ENCODE data around the gene ZDHHC8.
"Not testable (repeated sequence)": the region's sequence is repeated elsewhere in the genome, so short reads cannot be mapped to it uniquely, and the experiment has no call there.

ZDHHC8 gene

DNA sequence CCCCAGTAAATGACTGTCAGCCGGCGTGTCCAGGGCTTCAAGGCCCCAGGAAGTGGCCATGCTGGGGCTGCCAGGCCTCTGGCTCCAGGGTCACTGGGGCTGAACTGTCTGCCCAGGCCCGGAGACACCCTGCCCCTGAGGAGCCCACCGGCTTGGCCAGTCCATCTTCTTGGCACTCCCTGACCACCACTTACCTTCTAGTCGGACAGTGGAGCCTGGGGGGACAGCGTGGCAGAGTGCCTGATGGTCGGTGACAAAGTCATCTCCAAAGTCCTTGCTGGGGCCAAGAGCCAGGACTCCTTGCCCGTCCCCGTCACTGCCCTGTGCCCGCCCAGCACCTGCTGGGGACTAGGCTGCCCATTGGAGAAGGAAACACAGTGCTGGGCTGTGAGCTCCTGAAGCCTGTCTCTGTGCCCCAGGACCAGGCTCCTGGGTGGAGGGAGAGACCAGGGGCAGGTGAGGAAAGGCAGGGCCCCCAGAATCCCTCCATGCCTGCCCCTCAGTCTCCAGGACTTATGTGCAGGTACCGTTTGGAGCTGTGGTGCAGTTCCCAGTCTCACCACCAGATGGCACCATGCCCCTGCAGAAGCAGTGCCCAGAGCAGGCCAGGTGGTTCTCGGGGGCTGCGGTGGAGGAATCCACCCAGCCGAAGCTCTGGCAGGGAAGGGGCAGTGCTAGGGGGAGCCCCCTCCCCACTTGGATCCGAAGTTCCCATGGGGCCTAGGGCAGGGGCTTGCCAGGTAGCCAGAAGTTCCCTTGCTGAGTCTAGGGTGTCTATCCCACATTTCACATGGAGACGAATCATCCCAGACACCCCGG is 25.2 kb downstream of the ZDHHC8 start:
- DNase-seq: peak in 57 of 58 donors; percentile 19 to 93 (median 71)

DNA sequence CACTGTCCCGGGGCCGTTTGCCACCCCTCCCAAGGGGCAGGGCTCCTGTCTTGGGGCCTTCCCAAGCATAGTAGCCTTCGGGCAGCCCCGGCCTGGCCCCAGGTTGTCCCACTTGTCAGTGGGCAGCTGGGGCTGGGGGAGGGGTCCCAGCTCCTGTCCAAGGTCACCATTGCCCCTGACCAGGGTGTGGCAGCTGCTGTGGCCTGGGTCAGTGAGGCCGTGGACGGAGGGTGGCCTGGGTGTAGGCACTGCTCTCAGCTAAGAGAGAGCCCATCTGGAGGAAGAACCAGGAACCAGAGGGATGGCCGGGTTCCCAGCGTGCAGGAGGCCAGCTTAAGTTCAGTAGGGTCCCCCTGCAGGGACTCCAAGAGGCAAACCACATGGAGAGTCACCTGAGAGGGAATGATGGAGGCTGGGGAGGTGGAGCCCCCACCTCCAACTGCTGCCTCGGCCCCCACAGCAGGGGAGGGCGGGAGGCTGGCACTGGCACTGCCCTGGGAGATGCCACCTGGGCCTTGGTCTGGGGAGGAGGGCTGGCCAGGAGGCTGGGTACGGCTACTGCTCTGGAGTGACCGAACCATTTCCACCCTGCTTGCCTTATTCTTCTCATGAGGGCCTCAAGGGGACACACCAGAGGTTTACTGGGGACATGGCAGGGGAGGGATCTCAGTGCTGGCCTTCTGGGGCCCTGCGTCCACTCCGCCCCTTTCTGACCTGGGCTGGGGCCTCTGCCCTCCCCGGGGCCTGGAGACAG is 26.0 kb downstream of the ZDHHC8 start:
- no peak for DNase-seq

DNA sequence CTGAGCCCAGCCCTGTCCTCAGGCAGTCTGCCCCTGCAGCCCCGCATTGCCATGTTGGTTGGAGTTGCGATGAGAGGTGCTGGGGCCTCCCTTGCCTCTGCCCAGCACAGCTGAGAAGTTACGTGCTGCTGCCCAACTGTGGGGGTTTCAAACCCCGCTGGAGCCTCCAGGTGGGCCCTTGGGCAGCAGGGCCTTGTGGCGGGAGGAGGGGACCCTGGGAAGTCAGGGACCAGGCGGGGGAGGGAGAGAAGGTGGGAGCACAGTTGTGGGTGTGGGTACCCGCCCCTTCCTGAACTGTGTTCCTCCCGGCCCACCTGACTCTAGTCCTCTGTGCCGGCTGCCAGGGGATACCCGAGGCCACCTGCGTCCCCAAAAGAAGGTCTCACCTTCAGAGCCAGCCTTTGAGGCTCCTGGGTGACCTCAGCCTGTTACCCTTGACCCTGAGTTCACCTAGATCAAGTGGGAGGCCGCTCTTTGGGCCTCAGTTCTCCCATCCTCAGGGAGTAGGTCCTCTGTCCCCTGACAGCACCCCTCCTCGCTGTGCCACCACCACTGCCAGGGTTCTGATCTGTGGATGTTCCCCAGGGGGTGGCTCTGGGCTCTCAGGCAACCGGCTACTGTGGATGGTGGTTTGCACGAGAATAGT is 26.9 kb downstream of the ZDHHC8 start:
- DNase-seq: no peak

DNA sequence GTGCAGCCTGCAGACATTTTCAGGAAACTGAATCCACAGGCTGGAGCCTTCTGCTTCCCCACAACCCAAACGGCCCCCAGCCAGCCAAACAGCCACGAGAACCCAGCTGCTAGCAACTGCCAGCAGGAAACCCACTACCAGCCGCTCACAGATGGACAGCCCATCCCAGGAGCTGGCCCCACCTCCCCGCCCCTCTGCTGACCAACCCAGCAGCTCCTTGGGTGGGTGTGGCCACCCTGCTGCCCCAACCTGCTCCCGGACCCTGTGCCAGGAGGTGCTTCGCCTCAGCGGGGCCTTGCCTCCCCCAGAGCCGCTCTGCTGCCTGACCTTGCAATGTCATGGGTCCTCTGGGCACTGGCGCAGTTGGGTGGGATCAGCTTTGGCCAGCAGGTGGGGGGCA is 27.5 kb downstream of the ZDHHC8 start:
- no peak for DNase-seq

DNA sequence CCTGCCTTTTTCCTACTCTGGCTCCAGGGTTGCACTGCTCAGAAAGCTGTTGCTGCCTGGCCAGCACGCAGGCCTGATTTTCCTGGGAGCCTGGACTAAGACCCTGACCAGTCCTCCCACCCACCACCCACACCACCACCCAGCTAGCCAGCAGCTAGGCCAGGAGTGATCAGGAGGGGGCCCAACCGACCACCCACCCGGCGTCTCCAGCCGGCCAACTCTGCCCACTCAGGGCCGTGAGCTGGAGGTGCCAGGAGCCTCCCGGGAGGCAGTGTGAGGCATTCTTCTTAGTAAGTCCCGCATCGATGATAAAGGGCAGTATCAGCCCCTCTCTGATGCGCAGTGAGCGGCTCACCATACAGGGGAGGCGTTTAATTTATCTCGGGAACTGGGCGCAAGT is 27.9 kb downstream of the ZDHHC8 start:
- not testable (repeated sequence) for DNase-seq

DNA sequence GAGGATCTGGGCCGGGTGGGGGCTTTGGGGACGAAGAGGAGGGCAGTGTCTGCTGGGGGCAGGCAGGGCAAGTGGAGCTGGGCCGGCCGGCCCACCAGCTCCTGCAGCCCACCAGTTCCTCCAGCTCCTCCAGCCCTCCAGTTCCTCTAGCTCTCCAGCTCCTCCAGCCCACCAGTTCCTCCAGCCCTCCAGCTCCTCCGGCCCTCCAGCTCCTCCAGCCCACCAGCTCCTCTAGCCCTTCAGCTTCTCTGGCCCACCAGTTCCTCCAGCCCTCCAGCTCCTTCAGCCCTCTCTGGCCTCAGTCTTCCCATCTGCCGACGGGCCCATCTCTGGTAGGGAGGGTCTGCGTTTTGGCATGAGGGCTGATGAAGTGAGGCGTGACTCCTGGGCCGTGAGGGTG is 28.4 kb downstream of the ZDHHC8 start:
- DNase-seq: no peak

DNA sequence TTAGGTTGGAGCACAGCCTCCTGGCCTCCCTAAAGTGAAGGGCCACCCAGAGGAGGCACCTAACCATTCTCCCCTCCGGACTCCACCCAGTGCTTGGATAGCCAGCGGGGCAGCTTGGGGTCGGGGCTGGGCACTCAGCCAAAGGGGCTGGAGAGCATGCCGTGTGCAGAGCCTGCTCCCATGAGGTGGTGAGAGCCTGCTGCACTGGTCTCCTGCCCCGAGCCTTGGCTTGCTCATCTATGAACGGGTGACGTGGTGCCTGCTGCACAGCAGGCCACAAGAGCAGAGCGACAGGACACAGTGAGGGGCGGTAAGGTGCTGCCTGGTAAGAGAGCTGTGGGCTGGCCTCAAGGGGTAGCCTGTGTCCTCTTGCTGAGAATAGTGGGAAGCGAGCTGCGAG is 33.3 kb downstream of the ZDHHC8 start:
- DNase-seq: no peak

DNA sequence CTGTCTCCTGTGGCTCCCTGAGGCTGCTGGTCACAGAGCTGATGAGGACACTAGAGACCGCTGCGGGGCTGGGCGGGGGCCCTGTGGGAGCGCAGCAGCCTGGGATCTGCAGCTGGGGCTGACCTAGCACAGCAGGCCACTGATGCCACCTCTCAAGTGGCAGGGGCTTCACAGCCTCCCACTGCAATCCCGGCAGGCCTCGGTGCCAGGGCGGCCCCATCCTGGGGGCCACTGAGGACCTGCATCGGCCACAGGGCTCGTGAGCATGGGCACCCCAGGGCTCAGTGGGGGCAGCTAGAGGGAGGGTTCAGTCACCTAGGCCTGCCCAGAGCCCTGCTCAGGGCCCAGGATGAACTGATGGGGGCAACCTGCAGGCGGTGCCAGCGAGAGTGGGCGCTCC is 33.8 kb downstream of the ZDHHC8 start:
- no peak for DNase-seq

DNA sequence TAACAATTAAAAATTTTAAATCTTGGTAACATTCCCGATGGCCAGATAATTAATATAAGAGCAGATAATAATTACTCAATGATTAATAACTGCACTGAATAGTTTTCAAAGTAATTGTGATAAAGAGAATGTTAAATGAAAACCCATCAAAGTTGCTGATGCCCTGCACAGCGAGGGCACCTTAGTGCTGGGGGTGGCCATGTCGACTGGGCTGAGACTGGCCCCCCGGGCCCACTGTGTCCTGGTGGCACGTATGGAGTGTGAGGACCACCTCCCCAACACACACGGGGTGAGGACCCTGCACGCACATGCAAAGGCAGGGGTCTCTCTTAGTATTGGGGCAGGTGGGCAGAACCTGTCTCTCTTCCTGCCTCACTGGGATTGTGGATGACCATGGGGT is 34.3 kb downstream of the ZDHHC8 start:
- no peak for DNase-seq

DNA sequence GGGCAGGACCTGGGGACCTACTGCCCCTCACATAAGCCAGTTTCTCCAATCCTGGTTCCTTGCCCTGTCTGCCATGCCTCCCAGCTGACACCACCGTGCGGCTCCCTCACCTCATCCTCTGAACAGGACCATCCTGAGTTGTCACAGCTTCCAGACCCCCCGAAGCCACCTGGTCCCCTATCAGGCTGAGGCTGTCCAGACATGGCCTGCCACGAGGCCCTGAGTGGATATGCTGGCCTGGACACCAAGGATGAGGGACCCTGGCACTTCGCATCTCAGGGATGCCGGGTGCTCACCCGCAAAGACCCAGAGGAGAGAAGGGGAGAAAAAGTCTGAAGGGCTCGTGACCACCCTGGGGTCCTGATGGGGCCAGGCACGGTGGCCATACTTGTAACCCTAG is 35.1 kb downstream of the ZDHHC8 start:
- DNase-seq: no peak

DNA sequence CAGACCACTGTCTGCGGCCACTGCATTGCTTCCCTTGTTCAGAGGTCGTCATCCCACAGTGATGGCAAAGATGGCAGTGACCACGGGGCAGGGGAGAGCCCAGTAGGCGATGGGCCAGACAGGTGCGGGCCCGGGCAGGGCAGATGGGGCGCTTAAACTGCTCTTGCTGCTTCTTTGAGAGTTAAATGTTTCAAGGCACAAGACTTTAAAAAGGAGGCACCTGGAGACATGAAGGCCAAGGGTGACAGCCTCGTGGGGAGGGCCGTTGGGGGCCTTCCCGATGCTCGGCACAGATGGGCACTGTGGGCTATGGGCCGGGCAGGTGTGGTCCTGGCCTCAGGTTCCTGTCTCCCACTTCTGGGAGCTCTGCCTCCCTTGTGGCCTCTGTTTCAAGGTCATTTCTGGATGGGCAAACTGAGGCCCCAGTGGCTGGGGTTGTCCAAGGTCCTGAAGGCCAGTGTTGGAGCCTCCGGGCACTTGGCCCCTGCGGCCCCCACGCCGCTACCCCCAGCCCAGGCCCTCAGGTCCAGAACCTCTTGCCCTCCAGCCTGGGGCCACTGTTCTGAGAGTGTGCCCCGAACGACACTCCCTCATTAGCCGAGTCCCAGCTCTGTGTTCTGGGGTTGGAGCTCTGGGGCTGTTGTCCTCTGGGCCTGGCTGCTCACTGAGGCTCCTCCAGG is 36.2 kb downstream of the ZDHHC8 start:
- no peak for DNase-seq

DNA sequence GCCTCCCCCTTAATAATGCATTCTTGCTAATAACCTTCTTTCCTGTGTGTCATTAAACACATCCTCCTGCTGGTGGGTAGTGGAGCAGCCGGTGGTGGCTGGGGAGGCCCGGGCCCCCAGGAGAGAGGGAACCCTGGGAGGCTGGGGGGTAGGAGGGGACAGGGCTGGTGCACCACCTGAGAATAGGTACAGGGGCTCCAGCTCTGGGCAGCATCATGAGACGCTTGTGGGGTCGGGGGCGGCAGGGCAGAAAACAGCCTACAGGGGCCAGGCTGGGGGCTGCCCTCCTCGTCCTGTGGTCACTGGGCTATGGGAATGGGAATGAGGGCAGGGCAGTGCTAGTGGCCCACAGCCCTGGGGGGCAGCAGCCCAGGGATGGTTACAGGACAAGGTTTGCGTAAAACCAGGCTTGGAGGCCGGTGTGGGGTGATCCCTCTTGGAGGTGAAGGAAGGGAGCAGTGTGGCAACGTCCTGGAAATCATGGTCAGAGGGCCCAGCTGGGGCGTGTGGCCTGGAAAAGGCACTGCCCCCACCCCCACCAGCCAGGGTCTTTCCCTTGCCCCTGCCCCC is 37.7 kb downstream of the ZDHHC8 start:
- no peak for DNase-seq

DNA sequence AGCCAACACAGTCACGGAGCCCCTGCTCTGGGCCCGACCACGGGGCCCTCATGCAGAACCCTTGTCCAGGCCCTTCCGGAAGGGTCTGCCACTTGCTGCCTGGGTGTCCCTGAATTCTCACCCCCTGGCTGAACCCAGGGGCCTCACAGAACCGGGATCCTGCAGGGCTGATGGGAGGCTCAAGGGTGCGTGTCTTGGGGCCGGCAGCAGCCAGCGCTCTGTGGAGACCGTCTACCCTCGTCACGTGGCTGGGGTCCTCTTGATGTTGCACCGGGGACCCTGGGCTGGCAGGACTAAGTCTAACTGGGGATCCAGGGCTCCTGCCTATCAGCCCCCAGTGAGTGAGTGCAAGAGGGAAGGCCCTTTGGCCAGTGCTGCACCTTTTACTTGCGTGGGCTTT is 38.6 kb downstream of the ZDHHC8 start:
- DNase-seq: no peak

DNA sequence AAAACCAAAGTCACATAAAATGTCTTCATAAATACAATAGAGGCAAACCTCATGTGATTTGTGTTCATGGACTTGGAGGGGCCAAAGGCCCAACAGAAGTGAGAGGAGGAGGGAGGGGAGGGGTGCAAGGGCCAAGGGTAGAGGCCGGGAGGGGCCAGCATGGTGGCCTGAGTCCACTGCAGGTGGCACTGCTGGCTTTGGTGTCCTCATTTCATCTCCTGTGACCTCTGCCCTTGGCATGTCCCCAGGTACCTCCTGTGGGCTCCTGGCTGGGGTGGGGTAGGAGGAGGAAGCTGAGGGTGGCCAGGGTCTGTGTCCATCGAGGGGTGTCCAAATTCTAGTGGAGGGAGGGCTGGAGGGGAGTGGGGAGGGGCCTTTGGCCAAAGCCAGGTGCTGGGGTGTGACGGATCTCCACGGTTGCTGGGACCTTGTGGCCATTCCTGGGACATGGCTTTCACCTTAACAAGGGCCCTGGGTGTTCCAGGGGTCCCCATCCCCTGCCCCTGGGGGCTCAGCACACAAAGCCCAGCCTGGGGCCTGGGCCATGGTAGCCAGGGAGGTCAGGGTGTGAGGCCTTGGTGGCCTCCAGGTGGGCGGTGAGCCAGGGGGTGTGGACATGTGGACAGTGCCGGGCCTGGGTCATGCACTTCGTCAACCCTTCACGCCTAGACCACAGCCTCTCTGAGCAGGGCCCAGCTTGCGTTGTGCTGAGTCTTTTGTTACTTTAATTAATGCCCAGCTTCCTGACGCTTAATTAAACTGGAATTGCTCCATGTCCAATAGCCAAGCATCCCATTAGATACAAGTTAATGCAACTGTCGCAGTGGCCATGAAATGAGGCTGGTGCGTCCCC is 39.9 kb downstream of the ZDHHC8 start:
- no peak for DNase-seq

DNA sequence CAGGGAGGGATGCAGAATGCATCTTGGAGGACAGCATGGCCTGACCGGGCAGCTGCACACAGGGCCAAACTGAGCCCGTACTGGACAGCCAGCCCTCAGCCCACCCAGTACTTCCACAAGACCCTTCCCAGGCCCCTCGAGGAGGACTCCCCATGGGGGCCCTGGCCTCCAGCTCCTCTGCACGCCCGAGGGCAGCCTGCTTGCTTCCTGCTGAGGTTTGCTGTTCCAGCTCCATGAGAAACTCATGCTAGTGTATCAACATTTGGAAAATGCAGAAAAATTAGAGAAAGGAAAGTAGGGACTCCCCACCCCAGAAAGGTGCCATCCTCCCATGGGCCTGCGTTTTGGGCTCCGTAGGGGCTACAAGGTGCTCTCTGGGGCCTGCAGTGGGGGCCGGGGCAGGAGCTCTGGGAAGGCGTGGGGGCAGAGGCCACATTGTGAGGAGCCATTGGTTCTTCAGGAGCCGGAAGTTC is 40.6 kb downstream of the ZDHHC8 start:
- DNase-seq: no peak

DNA sequence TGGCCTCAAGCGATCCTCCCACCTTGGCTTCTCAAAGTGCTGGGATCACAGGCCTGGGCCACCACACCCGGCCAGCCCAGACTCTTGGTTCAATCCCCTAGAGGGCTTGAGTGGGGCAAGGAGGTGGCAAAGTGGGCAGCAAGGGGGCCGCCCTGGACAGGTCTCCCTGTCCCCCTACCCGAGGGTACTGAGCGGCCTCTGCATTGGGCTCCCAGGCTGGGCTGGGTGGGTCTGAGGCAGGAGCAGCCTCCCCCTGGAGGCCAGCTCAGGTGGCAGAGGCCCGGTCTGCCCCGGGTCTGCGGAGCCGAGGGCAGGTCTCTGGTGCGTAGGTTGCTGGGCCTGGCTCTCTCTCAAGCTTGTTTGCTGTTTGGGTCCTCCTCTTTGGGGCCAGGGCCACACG is 41.6 kb downstream of the ZDHHC8 start:
- DNase-seq: no peak

DNA sequence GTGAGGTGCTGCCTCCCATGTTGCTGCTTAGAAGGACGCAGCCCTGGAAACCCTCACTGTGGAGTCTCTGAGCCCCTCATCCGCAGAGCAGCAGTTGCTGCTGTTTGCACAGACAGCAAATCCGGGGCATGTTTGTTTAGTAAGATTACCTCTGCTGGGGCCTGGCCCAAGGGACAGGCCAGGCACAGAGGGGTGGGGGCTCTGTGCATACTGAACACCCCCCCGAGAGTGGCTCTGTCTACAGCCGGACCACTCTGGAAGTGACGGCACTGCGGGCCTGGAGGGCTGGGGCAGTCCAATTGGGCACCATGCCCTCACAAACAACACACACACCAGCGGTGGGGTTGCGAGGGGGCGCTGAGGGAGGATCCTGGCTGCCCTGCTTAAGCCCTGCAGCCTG is 42.2 kb downstream of the ZDHHC8 start:
- no peak for DNase-seq

DNA sequence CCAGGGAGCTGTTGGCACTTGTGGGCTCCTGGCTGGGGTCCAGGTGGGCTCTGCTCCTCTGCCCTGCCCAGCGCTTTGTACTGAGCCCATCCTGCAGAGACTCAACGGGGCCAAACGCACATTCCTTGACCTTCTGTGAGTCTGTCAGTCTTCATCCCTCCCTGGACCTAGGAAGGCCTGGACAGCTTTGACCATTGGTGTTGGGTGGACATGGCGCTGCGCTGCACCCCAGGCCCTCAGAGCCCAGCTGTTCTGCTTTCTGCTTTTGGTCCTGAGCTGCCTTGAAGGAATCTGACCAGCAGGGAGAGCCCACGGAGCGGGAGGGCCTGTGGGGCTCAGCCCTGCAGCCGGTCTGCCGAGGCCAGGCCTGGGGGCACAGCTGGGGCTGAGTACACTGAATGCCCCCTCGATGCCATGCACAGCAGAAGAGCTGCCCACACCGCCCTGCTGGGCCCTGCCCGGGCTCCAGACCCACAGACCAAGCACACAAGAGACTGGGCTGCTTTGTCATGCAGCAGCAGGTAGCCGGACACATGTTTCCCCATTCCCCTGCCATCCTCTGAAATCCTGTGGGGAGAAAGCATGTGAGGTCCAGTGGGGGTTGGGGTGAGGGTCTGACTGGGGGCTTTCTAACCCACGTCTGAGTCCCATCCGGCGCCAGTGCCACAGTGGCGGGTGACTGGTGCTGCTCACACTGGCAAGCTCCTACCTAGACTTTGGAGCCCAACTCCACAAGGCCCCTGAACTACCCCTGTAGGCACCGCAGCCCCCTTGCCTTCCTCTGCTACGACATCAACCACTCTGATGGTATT is 43.4 kb downstream of the ZDHHC8 start:
- peak in 1 of 58 donors; percentile 5 for DNase-seq

DNA sequence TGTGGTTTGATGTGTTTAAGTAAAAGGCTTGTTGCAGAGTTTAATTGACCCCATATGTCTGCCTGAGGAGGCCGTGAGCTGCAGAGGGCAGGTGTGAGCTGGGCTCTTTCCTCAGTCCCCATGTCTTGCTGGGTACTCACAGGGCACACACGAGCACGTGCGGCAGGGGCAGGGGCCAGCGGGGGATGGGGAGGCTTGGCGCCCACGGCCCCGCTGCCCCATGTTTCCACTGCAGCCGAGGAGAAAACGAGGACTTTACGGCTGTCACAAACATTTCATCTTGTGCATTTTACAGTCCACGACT is 43.9 kb downstream of the ZDHHC8 start:
- DNase-seq: no peak
